ENCODE measurements around the gene ARRDC4. TPM values are rescaled to one million over a fixed set of nuclear protein-coding genes. Genes with fewer than 3 reads are reported as not detected.

ARRDC4 gene
- total RNA-seq, 2 donors from 2014 or later = 23.4 to 73.9 TPM

GRCh38 chr15:98012354-98012753 is 51.9 kb downstream of the ARRDC4 start:
- Histone ChIP-seq H3K9me3 (no peaks in the 10 kb centered on the region), H3K9ac (ENCODE audit: low read depth in 2 of 2, low read length in 2 of 2) (no peak overlapping the region), H3K27me3 (no peaks in the 10 kb centered on the region), H3K4me3 (peak overlapping the region; percentile 12), H3K36me3 (no peaks in the 10 kb centered on the region), H3K4me1 (no peaks in the 10 kb centered on the region), H3K27ac (no peak overlapping the region)
- DNase-seq = no peak
- no peak for TF ChIP-seq CTCF (IDR thresholded peaks at IDR 0.05)
- intact Hi-C loops (cut with DNase I) = no loop called here

GRCh38 chr15:98013631-98014030 is 53.1 kb downstream of the ARRDC4 start:
- H3K4me3 ChIP-seq = no peak overlapping the region
- no peak for TF ChIP-seq CTCF (IDR thresholded peaks at IDR 0.05)
- DNase-seq = no peak
- no peaks in the 10 kb centered on the region for H3K36me3 ChIP-seq
- H3K27ac ChIP-seq = no peak overlapping the region
- intact Hi-C loops (cut with DNase I) = no loop called here
- no peaks in the 10 kb centered on the region for H3K9me3 ChIP-seq
- H3K27me3 ChIP-seq = no peaks in the 10 kb centered on the region
- H3K4me1 ChIP-seq = no peaks in the 10 kb centered on the region
- H3K9ac ChIP-seq (ENCODE audit: low read depth in 2 of 2, low read length in 2 of 2) = no peak overlapping the region

- H3K36me3 ChIP-seq = no peaks in the 10 kb centered on the region
Measured at GRCh38 chr15:98017150-98017964, 56.9 kb downstream of the ARRDC4 start.

GRCh38 chr15:98018761-98019351 is 58.4 kb downstream of the ARRDC4 start:
- DNase-seq = no peak
- Histone ChIP-seq H3K36me3 (no peaks in the 10 kb centered on the region), H3K27ac (no peak overlapping the region), H3K9ac (ENCODE audit: low read depth in 2 of 2, low read length in 2 of 2) (no peak overlapping the region), H3K4me1 (no peaks in the 10 kb centered on the region), H3K9me3 (no peaks in the 10 kb centered on the region), H3K4me3 (no peak overlapping the region), H3K27me3 (no peaks in the 10 kb centered on the region)
- no peak for TF ChIP-seq CTCF (IDR thresholded peaks at IDR 0.05)
- intact Hi-C loops (cut with DNase I) = no loop called here

More at GRCh38 chr15:98017150-98017964, 56.9 kb downstream of the ARRDC4 start:
- H3K4me1 ChIP-seq = no peaks in the 10 kb centered on the region
- TF ChIP-seq CTCF (IDR thresholded peaks at IDR 0.05) = no peak
- intact Hi-C loops (cut with DNase I) = no loop called here
- no peak overlapping the region for H3K9ac ChIP-seq (ENCODE audit: low read depth in 2 of 2, low read length in 2 of 2)
- H3K27me3 ChIP-seq = no peaks in the 10 kb centered on the region
- DNase-seq = no peak
- no peak overlapping the region for H3K4me3 ChIP-seq
- no peaks in the 10 kb centered on the region for H3K9me3 ChIP-seq
- H3K27ac ChIP-seq = no peak overlapping the region
